ENCODE data around the gene CRTAC1.

The CRTAC1 gene

GRCh38 chr10:98030093-98030821, at the start of gene CRTAC1:
Gene CRTAC1, minus strand, starts transcription at chr10:98030621. Its CDS starts 149 bp downstream, at chr10:98030472.
- no peak for DNase-seq

- DNase-seq, result no peak
Measured at GRCh38 chr10:98078774-98079173, 48.4 kb upstream of the CRTAC1 start.

- no peak for DNase-seq
Measured at GRCh38 chr10:98077223-98077622, 46.8 kb upstream of the CRTAC1 start.

- no peak for DNase-seq
Measured at GRCh38 chr10:98076086-98076485, 45.7 kb upstream of the CRTAC1 start.

- peak; percentile 3 to 5 for DNase-seq
Measured at GRCh38 chr10:98074315-98074911, 44.0 kb upstream of the CRTAC1 start.

- DNase-seq, result no peak
Measured at GRCh38 chr10:98067165-98067564, 36.7 kb upstream of the CRTAC1 start.

GRCh38 chr10:98063740-98064027, 33.3 kb upstream of the CRTAC1 start:
- DNase-seq, result no peak

- no peak for DNase-seq
Measured at GRCh38 chr10:98062424-98062823, 32.0 kb upstream of the CRTAC1 start.

- DNase-seq, result no peak
Measured at GRCh38 chr10:98060079-98060478, 29.7 kb upstream of the CRTAC1 start.

- no peak for DNase-seq
Measured at GRCh38 chr10:98058295-98058694, 27.9 kb upstream of the CRTAC1 start.

GRCh38 chr10:98055841-98056516, 25.6 kb upstream of the CRTAC1 start:
- DNase-seq, result peak; percentile 20 to 30

- no peak for DNase-seq
Measured at GRCh38 chr10:98047009-98047741, 16.8 kb upstream of the CRTAC1 start.

GRCh38 chr10:98045785-98046389, 15.5 kb upstream of the CRTAC1 start:
- DNase-seq, result peak; percentile 57 to 65

GRCh38 chr10:98041352-98042043, 11.1 kb upstream of the CRTAC1 start:
- DNase-seq, result peak; percentile 49 to 66

- DNase-seq, result no peak
Measured at GRCh38 chr10:98039690-98040381, 9.4 kb upstream of the CRTAC1 start.

GRCh38 chr10:98038288-98038687, 7.9 kb upstream of the CRTAC1 start:
- DNase-seq, result no peak

GRCh38 chr10:98035599-98035998, 5.2 kb upstream of the CRTAC1 start:
- DNase-seq, result no peak

GRCh38 chr10:98033515-98033914, 3.1 kb upstream of the CRTAC1 start:
- no peak for DNase-seq

GRCh38 chr10:98031440-98031839, 1.0 kb upstream of the CRTAC1 start:
- no peak for DNase-seq

- DNase-seq, result no peak
Measured at GRCh38 chr10:98030991-98031431, 590 bp upstream of the CRTAC1 start.

- DNase-seq, result no peak
Measured at GRCh38 chr10:98029149-98030092, 1.0 kb downstream of the CRTAC1 start.

Data from activated CD4-positive, alpha-beta T cell treated with anti-CD3 and anti-CD28 coated beads, Interleukin-2, amount 50 U/mL, for 48 hours (primary cell).